ENCODE results near the gene CPM.

GRCh38 chr12:68971404-68971803 lies 38.4 kb upstream of the CPM start:
- TF ChIP-seq, protein P1, sequence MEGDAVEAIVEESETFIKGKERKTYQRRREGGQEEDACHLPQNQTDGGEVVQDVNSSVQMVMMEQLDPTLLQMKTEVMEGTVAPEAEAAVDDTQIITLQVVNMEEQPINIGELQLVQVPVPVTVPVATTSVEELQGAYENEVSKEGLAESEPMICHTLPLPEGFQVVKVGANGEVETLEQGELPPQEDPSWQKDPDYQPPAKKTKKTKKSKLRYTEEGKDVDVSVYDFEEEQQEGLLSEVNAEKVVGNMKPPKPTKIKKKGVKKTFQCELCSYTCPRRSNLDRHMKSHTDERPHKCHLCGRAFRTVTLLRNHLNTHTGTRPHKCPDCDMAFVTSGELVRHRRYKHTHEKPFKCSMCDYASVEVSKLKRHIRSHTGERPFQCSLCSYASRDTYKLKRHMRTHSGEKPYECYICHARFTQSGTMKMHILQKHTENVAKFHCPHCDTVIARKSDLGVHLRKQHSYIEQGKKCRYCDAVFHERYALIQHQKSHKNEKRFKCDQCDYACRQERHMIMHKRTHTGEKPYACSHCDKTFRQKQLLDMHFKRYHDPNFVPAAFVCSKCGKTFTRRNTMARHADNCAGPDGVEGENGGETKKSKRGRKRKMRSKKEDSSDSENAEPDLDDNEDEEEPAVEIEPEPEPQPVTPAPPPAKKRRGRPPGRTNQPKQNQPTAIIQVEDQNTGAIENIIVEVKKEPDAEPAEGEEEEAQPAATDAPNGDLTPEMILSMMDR (optimal IDR thresholded peaks at IDR 0.05 in 1 of 3, IDR thresholded peaks at IDR 0.05 in 1 of 3, conservative IDR thresholded peaks at IDR 0.05 in 1 of 3; ENCODE audit: extremely low read depth in 1 of 3, insufficient read depth in 2 of 3, low read length in 3 of 3), result no peak
- TF ChIP-seq EZH2 (IDR thresholded peaks at IDR 0.05; ENCODE audit: low read length), result no peak

All from keratinocyte (primary cell).